Endodermal cell (in vitro differentiated cells): Measurements from ENCODE around the gene ARID4B. TPM values are rescaled to one million over a fixed set of nuclear protein-coding genes. Genes with fewer than 3 reads are reported as not detected.

Source experiments
- DNase-seq: peaks from one replicate; pipeline ENCODE4 v3.0.0-alpha.2; 2017
- H3K27ac ChIP-seq: 2 replicates; pipeline ENCODE4 v1.5.1; 2013; ENCODE audit warnings: mild to moderate bottlenecking, low read depth, low read length, moderate library complexity
- H3K27me3 ChIP-seq: 2 replicates; pipeline ENCODE4 v1.6.1; 2013; ENCODE audit warnings: mild to moderate bottlenecking, low read length, moderate library complexity; ENCODE audit not compliant: insufficient read depth, control insufficient read depth, poor library complexity, severe bottlenecking
- H3K36me3 ChIP-seq: 2 replicates; pipeline ENCODE4 v1.7.0; 2013; ENCODE audit warnings: mild to moderate bottlenecking, low read length, moderate library complexity; ENCODE audit not compliant: control insufficient read depth, insufficient read depth
- H3K4me1 ChIP-seq: one replicate; pipeline ENCODE4 v1.7.0; 2013; ENCODE audit warnings: low read length; ENCODE audit not compliant: control insufficient read depth, insufficient read depth
- H3K4me3 ChIP-seq: 2 replicates; pipeline ENCODE4 v1.5.1; 2013; ENCODE audit warnings: mild to moderate bottlenecking, low read length, moderate library complexity
- H3K9ac ChIP-seq: 2 replicates; pipeline ENCODE4 v1.6.1; 2013; ENCODE audit warnings: mild to moderate bottlenecking, low read length, moderate library complexity; ENCODE audit not compliant: poor library complexity, severe bottlenecking; ENCODE audit errors: extremely low read depth
- H3K9me3 ChIP-seq: 2 replicates; pipeline ENCODE4 v1.6.1; 2013; ENCODE audit warnings: mild to moderate bottlenecking, low read length, moderate library complexity; ENCODE audit not compliant: control insufficient read depth
- H3K27ac Mint-ChIP-seq: 2 replicates; pipeline ENCODE4 v1.8.0; 2020; ENCODE audit warnings: mixed read lengths
- H3K27me3 Mint-ChIP-seq: 2 replicates; pipeline ENCODE4 v1.8.0; 2021; ENCODE audit warnings: mild to moderate bottlenecking, mixed read lengths; ENCODE audit not compliant: insufficient read depth
- H3K36me3 Mint-ChIP-seq: 2 replicates; pipeline ENCODE4 v1.8.0; 2020; ENCODE audit warnings: low read depth, mixed read lengths
- H3K4me1 Mint-ChIP-seq: 2 replicates; pipeline ENCODE4 v1.8.0; 2020; ENCODE audit warnings: mixed read lengths
- H3K4me3 Mint-ChIP-seq: 2 replicates; pipeline ENCODE4 v1.8.0; 2020; ENCODE audit warnings: mild to moderate bottlenecking, moderate library complexity, mixed read lengths
- H3K9me3 Mint-ChIP-seq: 2 replicates; pipeline ENCODE4 v1.8.0; 2020; ENCODE audit warnings: mild to moderate bottlenecking, mixed read lengths
- CTCF ChIP-seq: fragments of 200-600 bp; sonication (generic); conservative IDR thresholded peaks from 2 replicates; pipeline ENCODE4 v1.5.0; 2021; ENCODE audit warnings: antibody characterized with exemption, mild to moderate bottlenecking
- WGBS, 2 experiments: methylation state at CpG; one replicate each; pipeline versions ENCODE4 v1.1.5 to v1.1.7; 2013; ENCODE audit warnings: missing lambda C conversion rate in 2 of 2, mixed read lengths in 1 of 2; ENCODE audit not compliant: insufficient coverage in 1 of 2, insufficient read length in 1 of 2; 5-methylcytosine and 5-hydroxymethylcytosine counted together
- microRNA-seq: library from miRNA; unstranded; fragments of <30 nt; microRNA quantifications from one replicate; pipeline ENCODE4 v1.2.0, GENCODE V29; 2020; ENCODE audit warnings: borderline microRNAs expressed
- total RNA-seq, 2 donors: library from RNA; stranded (reverse); fragmentation: NEBNext Ultra II Directional in 1 of 2; extraction: Animal tissue kit (Norgen Biotek cat#: 25700) in 1 of 2; gene quantifications; 2 replicates in 1 of 2; 3 replicates in 1 of 2; pipeline ENCODE4 v1.2.1, GENCODE V29; 2021

ARID4B gene
- total RNA-seq, 2 donors from 2014 or later = 40.6 to 43.1 TPM

- no peaks in the 10 kb centered on the region for H3K9me3 Mint-ChIP-seq
- no peak overlapping the region for H3K27ac Mint-ChIP-seq
- Histone ChIP-seq H3K4me3 (peak overlapping the region; percentile 85), H3K27ac (no peak overlapping the region), H3K36me3 (peaks cover 77% of the 10 kb centered on the region), H3K9ac (peak overlapping the region; percentile 16), H3K27me3 (no peaks in the 10 kb centered on the region), H3K9me3 (no peaks in the 10 kb centered on the region), H3K4me1 (peaks cover 4% of the 10 kb centered on the region)
- DNase-seq = no peak
- peaks cover 17% of the 10 kb centered on the region for H3K4me1 Mint-ChIP-seq
- H3K36me3 Mint-ChIP-seq = peaks cover 71% of the 10 kb centered on the region
- no peaks in the 10 kb centered on the region for H3K27me3 Mint-ChIP-seq
- H3K4me3 Mint-ChIP-seq = no peak overlapping the region
- TF ChIP-seq CTCF = no peak
- 100% methylated on average over 1 of the region's 1 CpG; no CpG with 5 or more reads in 1 of the 2 experiments for WGBS, 2 experiments
Measured at GRCh38 chr1:235124665-235125064, 203.3 kb downstream of the ARID4B start.

- Mint-ChIP-seq H3K27me3 (no peaks in the 10 kb centered on the region), H3K4me3 (no peak overlapping the region), H3K36me3 (peaks cover 77% of the 10 kb centered on the region), H3K4me1 (peaks cover 15% of the 10 kb centered on the region), H3K9me3 (no peaks in the 10 kb centered on the region), H3K27ac (peak overlapping the region; percentile 48)
- TF ChIP-seq CTCF = no peak
- Histone ChIP-seq H3K36me3 (peaks cover 82% of the 10 kb centered on the region), H3K27me3 (no peaks in the 10 kb centered on the region), H3K27ac (no peak overlapping the region), H3K9ac (peak overlapping the region; percentile 24), H3K9me3 (no peaks in the 10 kb centered on the region), H3K4me1 (peaks cover 3% of the 10 kb centered on the region), H3K4me3 (peak overlapping the region; percentile 85)
- DNase-seq = no peak
- WGBS, 2 experiments = 95 to 96% methylated on average over 8 to 9 of the region's 9 CpGs
Measured at GRCh38 chr1:235124111-235124510, 203.9 kb downstream of the ARID4B start.

GRCh38 chr1:235122348-235122747 lies 205.6 kb downstream of the ARID4B start:
- H3K9me3 ChIP-seq = no peaks in the 10 kb centered on the region
- H3K27me3 ChIP-seq = no peaks in the 10 kb centered on the region
- no peak overlapping the region for H3K27ac Mint-ChIP-seq
- no peak for TF ChIP-seq CTCF
- H3K4me3 ChIP-seq = peak overlapping the region; percentile 85
- H3K4me1 Mint-ChIP-seq = peaks cover 15% of the 10 kb centered on the region
- no peak for DNase-seq
- no peaks in the 10 kb centered on the region for H3K4me1 ChIP-seq
- H3K27ac ChIP-seq = no peak overlapping the region
- no peak overlapping the region for H3K4me3 Mint-ChIP-seq
- WGBS, 2 experiments = 94% methylated on average over 1 of the region's 1 CpG; no CpG with 5 or more reads in 1 of the 2 experiments
- peaks cover 99% of the 10 kb centered on the region for H3K36me3 ChIP-seq
- no peak overlapping the region for H3K9ac ChIP-seq
- peaks cover 87% of the 10 kb centered on the region for H3K36me3 Mint-ChIP-seq
- H3K9me3 Mint-ChIP-seq = no peaks in the 10 kb centered on the region
- H3K27me3 Mint-ChIP-seq = no peaks in the 10 kb centered on the region

Small RNA genes within 50 kb of the gene (microRNA-seq; reads per million reads assigned to microRNA genes)
- not detected for gene MIR4753

Other genes starting within 250 kb of the ARID4B start
- gene TOMM20, start 199.3 kb downstream of the ARID4B start, total RNA-seq = 100 to 1,000 TPM; 237 to 252 TPM
- 100 to 1,000 TPM; 104 to 127 TPM for gene RBM34, start 166.9 kb downstream of the ARID4B start, total RNA-seq
- gene GGPS1, start 391 bp upstream of the ARID4B start, total RNA-seq = 10 to 100 TPM; 56.3 to 64.6 TPM
- gene TBCE, start 39.2 kb upstream of the ARID4B start, total RNA-seq = 10 to 100 TPM; 31.8 to 33.3 TPM
- 10 to 100 TPM; 33.0 to 34.3 TPM for gene B3GALNT2, start 176.3 kb upstream of the ARID4B start, total RNA-seq